GM19023 (cell line): Measurements from ENCODE around the gene CTIF.
"Not testable (repeated sequence)": the region's sequence is repeated elsewhere in the genome, so short reads cannot be mapped to it uniquely, and the experiment has no call there.

Source experiments
- ATAC-seq: cut with Tn5 transposase; IDR thresholded peaks from one replicate; pipeline ENCODE4 v1.9.1; 2021; ENCODE audit warnings: mild to moderate bottlenecking, moderate library complexity; ENCODE audit not compliant: unreplicated experiment

Gene CTIF

DNA sequence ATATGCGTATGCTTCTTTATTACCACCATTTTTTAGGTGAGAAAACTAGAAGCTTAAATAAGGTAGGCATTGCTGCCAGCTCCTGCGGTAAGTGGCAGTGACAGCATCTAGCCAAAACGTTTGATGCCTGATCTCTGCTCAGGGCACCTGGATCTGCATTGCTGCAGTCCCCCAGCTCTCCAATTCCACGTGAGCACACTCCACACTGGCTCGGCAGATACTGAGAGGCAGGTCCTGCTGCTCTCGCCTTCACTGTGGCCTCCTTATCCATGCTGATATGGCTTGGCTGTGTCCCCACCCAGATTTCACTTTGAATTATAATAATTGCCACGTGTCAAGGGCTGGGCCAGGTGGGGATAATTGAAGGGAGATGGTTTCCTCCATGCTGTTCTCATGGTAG lies 160.9 kb downstream of the CTIF start:
- no peak for ATAC-seq

- no peak for ATAC-seq
These were observed 161.6 kb downstream of the CTIF start for GRCh38 chr18:48700446-48700845.

DNA sequence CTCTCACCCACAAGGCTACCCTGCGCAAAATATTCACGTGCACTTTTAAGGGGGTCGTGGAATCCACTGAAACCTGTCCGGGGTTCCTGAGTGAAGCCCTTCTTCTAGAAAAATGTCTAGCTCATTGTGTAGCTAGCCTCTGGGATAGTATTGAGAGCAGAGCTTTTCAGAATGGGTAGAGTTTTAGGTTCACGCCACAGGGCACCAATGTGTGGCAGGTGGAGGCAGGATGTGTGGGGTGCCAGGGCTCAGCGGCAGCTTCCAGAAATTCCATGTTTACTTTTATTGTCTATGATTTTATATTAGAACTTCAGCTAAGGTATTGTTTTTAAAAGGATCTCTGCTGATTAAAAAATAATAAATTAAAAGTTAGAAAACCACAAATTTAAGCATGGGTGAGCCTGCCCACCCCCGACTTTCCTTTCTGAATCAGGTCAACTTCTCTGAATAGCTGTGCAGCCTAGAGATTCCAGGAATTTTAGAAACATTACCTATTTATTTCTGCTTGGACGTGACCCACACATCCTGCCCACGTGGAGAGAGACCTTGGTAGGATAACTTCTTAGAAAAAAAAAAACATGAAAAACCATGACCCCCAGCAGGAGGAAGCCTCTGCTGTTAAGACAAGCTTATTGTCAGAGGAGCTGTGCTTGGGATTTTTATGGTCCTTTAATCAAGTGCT lies 163.7 kb downstream of the CTIF start:
- ATAC-seq, result no peak

DNA sequence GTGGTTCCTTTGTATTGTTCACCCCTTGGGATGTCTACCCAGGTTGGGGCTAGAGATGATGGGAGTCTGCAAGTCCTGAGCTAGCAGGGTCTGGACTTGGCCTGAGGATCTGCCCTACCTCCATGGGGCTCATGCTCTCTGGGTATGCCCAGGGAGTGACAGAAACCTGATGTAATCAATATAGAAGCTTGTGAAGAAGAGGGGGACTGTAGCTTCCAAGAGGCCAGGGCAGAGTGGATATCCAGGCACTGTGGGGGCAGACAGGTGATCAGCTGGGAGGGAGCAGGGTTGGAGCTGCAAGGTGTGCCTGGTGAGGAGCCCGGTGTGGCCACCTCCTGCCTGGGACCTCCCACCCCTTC lies 164.2 kb downstream of the CTIF start:
- no peak for ATAC-seq

GRCh38 chr18:48703418-48703817 lies 164.6 kb downstream of the CTIF start:
- no peak for ATAC-seq

- no peak for ATAC-seq
These were observed 166.2 kb downstream of the CTIF start for GRCh38 chr18:48705043-48705442.

DNA sequence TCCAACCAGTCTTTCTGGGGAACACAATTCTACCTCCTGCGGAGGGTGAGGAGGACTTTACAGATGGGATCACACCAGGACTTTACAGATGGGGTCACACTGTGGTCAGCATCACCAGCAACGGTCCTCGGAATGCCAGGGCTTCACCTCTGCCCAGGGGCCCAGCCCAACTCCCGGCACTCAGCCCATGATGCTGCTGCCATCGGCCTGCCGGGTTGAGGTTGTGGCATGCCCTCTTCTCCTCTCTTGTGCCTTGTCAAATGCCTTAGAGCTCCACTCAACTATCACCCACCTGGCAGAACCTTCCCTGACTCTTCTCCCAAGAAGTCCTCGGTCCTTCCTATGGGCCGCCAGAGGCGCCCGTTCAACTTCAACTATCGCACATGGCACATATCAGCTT lies 166.7 kb downstream of the CTIF start:
- ATAC-seq, result no peak

DNA sequence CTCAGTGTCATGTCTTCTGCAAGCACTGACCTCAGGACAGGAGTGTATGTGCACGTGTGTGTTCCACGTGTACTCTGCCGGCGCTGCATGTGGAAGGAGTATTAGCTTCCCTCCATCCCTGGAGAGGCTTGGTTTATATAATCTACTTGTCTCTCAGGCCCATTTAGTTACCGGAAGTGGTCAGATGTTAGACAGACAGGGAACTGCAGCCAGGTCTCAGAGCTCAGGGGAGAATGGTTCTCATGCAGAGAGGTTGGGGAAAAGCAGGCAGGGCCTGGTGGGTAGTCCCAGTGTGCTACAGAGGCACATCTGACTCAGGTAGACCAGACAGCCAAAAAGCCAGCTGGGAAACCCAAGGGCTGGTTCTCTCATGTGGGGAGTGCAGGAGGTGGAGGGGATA lies 167.9 kb downstream of the CTIF start:
- ATAC-seq, result no peak

GRCh38 chr18:48707636-48708296 lies 168.9 kb downstream of the CTIF start:
- no peak for ATAC-seq

DNA sequence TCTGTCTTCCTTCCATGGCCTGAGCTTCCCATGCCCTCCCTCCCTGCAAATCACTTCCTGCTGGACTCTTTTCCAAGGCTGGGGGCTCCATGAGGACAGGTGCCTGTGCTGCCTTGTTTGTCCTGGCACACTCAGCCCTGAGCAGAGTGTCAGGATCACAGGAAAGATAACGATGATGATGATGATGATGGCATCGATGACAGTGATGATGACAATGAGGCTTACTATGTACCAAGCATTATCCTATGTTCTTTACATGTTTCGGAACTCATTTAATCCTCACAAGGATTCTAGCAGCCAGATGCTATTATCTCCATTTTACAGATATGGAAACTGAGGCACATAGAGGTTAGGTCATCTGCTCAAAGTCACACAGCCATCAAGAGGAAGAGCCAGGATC lies 170.0 kb downstream of the CTIF start:
- no peak for ATAC-seq

DNA sequence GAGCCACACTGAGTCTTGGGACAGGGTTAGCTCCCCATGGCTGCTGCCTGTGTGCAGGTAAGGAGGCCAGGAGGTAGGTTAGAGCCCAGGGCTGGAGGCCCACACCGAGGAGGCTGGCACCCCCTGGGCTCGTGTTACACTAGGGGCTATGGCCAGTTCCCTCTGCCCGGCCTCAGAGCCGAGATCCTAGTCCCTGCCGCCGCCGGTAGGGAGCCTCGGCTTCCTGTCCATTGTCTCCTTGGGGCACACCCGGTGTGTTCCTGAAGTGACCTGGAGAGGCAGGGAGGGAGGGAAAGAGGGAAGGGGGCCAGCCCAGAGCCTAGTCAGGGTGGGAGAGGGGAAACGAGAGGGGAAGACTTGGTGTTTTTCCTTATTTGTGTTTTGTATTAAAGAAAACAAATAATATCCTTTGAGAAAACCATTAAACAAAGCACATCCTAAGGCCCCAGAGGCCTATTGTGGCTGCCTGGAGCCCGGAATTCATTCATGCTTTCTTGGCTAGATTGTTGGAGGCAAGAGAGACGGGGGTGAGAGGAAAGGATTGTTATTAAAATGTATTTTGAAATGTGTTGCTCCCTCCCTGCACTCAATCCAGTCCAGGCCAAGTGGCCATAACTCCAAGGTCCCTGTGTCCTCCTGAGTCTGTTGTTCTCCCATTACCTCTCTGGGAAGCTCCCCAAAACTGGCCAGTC lies 170.7 kb downstream of the CTIF start:
- no peak for ATAC-seq

DNA sequence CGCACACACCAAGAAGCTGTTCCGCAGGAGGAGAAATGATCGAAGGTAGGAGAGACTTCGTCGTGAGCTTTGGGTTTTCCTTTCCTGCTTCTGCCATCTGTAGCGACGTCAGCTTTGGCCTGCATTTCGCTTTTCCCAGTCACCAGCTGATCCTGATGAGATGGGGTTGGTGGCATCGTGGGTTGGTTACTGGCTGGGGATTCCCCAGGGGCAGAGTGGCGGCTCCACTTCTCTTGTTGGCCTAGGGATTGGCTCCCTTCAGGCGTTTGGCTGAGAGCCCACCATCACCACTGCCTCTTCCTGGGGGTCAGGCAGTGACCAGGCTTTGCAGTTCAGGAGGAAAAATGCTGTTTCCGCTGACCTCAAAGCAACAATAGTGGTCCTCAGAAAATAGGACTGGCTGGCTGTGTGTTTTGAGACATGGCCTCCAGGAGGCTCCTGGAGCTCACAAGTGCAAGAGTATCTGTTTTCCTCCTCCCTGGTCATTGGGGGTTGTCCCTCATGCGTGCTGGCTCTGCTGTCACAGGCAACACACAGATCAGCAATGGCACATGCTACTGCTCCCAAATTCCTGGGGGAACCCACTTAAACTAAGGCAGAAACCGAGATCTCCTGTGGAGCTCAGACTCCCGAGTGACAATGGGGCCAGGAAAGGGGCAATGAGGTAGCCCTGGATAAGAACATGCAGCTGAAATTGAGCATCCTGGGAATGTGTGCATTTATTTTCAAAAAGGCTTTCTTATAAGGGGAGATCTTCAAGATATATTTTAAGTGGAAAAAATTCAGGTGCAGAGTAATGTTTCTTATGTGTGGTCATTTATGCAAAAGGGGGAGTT lies 173.0 kb downstream of the CTIF start:
- ATAC-seq, result no peak

DNA sequence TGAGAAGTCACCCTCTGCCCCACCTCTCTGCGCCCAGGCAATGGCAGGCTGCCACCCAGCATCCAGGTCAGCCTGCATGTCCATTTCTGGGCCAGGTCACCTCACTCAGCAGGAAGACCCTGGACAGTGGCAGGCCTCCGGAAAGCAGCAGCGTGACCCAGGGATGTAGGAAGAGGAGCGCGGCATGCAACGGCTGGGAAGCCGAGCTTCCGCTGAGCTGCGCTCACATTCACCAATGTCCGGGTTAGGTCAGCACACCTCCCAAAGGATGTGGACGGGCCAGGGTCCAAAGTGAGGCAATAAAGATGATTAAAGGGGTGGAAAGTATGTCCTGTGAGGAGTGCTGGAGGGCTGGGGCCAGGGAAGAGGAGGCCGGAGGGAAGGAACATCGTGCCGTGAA lies 174.5 kb downstream of the CTIF start:
- ATAC-seq, result no peak

GRCh38 chr18:48714873-48715272 lies 176.0 kb downstream of the CTIF start:
- ATAC-seq, result no peak

DNA sequence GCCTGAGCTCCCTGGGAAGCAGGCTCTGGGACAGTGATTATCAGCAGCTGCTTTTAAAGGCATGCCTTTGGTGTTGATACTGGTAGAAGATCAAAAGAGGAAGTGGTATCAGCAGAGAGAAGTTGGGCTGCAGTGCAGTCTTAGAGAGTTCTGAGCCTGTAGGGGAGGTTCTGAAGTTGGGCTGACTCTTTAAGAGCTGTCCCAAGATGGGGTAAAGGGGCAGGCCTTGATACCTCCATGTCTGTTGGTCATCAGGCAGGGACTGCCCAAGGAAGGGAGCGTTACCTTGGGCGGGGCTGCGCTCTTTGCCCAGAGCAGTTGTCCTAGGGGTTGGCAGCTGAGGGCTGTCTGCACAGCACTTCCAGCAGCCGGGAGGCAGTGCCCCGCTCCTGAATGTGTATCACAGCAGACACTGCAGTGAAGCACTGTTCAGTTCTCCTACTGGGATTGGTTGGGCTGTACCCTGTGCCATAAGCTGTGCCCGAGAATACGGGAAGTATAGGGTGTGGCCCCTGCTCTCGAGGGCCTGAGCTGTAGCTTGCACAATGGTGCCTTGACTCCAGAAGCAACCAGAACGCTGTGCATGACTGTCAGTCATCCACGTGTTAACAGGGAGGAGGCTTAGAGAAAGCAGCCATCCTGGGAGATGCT lies 177.0 kb downstream of the CTIF start:
- ATAC-seq, result peak; percentile 71

DNA sequence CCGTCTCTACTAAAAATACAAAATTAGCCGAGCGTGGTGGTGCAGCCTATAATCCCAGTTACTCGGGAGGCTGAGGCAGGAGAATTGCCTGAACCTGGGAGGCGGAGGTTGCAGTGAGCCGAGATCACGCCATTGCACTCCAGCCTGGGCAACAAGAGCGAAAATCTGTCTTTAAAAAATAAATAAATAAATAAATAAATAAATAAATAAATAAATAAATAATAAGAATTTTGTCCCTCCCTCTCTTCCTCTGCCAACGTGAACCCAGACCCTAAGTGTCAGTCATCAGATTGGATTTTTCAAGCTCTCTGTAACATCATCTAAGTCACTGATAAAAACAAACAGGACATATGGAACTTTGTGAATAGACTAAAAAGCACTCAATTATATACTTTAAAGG lies 178.4 kb downstream of the CTIF start:
- ATAC-seq, result not testable (repeated sequence)

- ATAC-seq, result no peak
These were observed 179.6 kb downstream of the CTIF start for GRCh38 chr18:48718251-48718959.

- no peak for ATAC-seq
These were observed 180.6 kb downstream of the CTIF start for GRCh38 chr18:48719388-48719787.

GRCh38 chr18:48719974-48720654 lies 181.3 kb downstream of the CTIF start:
- ATAC-seq, result no peak

DNA sequence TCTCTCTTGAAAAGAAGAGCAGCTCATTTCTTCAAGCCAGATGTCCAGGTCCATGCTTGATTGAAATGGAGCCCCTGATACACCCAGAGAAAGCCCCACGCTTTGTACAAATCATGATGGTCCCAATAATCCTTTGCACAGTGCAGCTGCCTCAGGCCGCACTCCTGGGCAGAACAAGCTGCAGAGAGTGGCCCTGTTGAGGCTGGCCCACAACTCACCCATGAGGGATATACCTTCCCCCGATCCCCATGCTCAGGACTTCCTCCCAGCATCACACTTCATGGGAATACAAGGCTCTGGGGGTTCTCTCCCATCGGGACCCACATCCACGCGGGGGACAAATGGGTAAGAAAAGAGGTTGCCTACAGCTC lies 181.8 kb downstream of the CTIF start:
- no peak for ATAC-seq
